Measurements from ENCODE around the gene FAM177B.

The FAM177B gene

DNA sequence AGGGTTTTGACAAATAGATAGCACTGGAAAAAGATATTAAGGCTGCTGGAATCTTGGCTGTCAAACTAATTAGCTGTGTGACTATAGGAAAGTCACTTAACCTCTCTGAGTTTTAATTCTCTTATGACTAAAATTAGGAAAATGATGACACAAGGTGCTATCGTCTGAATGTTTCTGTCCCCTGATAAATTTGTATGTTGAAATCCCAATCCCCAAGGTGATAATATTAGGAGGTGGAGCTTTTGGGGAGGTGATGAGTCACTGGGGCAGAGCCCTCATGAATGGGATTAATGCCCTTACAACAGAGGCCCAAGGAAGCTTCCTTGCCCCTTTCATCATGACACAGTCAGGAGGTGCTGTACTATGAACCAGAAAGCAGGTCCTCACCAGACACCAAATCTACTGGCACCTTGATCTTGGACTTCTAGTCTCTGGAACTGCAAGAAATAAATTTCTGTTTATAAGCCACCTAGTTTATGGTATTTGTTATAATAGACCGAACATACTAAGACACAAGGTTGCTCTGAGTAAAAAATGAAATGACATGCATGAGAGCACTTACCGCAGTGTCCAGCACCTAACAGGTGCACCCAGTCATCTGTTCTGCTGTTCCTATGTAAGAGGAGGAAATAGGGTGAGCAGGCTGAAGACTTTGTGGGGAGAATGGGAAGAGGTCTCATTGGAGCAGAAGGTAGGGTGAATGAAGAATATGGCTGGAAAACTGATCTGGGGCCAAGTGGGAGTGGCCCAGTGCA, 51.6 kb downstream of the FAM177B start:
- DNase-seq: no peak

DNA sequence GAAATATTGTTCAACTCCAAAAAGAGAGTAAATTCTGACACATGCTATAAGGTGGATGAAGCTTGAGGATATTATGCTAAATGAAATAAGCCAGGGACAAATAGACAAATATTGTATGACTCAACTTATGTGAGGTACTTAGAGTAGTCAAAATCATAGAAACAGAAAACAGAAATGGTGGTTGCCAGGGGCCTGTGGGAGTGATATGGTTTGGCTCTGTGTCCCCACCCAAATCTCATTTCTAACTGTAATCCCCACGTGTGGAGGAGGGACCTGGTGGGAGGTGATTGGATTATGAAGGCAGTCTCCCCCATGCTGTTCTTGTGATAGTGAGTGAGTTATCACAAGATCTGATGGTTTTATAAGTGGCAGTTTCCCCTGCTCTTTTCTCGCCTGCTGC, 53.1 kb downstream of the FAM177B start:
- no peak for DNase-seq

DNA sequence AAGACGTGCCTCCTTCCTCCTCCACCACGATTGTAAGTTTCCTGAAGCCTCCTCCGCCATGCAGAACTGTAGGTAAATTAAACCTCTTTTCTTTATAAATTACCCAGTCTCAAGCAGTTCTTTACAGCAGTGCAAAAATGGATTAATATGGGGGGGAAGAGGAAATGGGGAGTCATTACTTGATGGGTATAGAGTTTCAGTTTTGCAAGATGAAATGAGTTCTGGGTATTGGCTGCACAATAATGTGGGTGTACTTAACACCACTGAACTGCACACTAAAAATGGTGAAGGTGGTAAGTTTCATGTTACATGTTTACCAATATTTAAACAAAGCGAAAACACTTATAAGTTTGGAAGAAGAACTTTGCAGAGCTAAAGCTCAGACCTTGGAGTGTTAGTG, 53.5 kb downstream of the FAM177B start:
- DNase-seq: no peak

DNA sequence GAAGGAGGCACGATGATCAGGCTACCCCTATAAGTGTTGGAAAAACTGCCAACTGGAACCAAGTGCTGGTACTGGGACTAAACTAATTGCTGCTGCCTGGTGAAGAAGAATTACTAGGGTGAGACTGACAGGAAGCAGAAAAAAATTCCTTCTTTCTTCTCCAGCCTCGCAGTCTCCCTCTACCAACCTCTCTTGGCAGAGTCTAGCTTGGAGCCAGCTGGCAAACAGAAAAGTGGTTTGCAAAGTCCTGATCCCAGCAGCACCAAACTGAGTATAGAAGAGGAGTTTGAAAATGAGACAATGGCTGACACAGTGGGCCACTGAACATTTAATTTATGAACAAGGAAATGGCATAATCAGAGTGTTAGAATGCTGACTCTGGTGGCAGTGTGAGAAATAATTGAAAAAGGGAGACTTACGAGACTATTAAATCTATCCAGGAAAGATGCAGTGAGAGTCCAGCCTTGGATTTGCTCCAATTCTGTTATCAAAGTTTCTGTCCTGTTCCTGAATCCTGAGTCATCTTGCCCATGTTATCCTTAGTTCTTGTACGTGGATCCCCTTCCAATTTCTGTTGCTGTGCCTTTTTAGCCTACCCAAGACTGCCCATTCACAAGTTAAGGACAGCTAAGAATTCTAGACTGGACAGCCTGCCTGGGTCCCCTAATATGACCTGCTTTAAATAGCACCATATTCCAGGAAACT, 54.2 kb downstream of the FAM177B start:
- no peak for DNase-seq

DNA sequence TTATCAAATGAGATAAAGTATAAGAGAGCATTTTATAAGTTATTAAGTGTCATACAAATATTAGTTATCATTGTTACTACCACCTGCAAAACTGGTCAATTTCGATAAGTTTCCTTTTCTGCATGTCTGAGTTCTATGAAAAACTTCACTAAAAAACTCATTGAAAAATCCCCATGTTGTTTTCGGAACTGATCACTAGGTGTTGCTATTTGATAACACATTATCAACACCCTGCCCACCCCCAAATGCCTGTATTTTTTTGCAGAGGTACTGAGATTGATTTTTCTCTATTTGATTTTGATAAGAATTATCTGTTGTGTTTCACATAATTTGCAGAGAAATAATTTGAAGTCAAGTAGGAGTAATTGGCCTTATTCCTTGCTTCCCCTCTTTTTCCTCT, 55.7 kb downstream of the FAM177B start:
- no peak for DNase-seq

DNA sequence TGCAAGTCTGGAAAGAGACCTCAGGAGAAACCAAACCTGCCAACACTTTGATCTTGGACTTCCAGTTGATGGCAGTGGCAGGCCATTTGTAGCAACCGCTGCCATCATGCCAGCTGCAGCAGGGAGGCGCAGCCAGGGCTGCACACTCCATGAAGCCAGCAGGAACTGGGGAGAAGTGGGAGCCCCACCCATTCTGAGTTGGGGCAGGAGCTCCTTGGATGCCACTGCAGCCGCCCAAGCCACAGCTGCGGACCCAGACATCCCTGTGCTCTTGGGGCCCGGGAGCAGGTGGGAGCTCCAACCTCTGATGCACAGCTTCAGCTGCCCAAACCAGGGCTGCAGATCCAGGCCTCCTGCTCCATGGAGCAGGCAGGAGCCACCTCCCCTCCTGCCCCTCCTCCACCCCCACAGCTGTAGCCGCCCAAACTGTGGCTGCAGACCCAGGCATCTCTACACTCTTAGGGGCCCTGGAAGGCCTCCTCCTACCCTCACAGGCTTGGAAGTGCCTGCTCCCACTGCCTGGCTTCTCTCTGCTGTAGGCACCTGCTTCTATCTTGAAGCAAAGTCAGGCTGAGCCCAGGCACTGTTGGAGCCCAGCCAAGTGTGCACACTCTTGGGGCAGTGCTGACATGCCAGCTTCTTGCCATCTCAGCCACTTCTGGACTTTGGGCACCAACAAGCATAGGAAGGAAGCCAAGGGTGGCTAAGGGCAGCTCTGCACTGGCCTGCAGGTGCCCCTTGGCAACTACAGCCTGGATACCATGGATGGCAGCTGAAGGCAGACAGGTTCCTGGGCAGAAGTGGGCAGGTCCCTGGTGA, 57.9 kb downstream of the FAM177B start:
- no peak for DNase-seq

DNA sequence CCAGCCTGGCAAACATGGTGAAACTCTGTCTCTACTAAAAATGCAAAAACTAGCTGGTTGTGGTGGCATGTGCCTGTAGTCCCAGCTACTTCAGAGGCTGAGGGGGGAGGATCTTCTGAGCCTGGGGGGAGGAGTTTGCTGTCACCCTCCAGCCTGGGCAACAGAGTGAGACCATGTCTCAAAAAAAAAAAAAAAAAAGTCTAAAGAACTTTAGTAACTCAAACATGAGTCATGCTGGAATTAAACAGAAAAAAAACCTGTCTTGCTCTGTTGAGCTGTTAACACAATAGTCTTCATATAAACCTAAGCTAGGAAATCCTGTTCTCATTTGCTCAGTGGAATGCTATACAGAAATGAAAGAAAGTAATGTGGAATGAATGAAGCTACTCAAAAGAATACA, 61.1 kb downstream of the FAM177B start:
- no peak for DNase-seq

DNA sequence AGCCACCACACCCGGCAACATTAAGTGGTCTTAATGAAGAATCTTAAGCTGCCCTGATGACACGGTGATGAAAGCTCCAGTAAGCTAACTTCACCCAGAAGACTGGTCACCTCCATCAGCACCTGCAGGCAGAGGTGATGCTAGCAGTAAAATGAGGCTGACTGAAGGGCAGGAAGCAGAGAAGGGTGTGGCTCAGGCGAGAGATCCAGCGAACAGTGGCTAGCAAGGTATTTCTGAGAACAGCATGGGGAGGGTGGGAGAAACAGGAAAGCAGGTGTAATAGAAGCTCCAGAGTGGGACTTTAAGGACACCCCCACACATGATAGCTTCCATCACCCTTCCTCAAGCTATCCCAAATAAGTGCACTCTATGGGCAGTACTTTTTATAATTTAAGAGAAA, 62.0 kb downstream of the FAM177B start:
- DNase-seq: no peak
